Measurements from ENCODE around the gene LAMA5.

DNA sequence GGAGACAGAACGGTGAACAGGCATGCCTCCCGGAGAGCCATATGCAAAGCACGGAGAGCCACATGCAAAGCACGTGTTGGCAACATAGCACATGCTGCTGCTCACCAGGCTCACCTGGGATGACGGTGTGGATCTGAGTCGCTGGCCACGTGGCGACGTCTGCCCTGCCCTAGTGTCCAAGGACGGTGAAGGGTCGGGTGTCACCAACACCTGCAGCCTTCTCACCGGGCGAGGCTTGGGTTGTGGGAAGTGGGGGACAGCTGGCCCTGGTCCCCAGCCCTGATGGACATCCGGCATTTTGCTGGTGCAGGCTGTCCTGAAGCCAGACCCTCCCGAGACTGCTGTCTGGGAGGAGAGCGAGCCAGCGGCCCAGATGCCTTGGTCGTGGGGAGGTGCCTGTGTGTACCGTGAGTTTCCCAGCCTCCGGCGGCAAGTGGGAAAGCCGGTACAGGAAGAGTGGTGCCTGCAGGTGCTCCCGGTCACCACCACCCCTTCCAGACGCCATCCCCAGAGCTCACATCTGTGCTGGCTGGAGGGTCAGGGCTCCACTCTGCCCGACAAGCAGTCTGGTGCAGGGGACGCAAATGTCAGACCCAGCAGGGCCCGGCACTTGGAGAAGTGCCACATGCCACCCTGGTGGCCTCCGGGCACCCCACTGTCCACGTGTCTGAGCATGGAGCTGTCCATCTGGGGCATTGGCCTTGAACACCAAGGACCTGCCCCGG is 70.2 kb downstream of the LAMA5 start:
- TF ChIP-seq, protein P1, sequence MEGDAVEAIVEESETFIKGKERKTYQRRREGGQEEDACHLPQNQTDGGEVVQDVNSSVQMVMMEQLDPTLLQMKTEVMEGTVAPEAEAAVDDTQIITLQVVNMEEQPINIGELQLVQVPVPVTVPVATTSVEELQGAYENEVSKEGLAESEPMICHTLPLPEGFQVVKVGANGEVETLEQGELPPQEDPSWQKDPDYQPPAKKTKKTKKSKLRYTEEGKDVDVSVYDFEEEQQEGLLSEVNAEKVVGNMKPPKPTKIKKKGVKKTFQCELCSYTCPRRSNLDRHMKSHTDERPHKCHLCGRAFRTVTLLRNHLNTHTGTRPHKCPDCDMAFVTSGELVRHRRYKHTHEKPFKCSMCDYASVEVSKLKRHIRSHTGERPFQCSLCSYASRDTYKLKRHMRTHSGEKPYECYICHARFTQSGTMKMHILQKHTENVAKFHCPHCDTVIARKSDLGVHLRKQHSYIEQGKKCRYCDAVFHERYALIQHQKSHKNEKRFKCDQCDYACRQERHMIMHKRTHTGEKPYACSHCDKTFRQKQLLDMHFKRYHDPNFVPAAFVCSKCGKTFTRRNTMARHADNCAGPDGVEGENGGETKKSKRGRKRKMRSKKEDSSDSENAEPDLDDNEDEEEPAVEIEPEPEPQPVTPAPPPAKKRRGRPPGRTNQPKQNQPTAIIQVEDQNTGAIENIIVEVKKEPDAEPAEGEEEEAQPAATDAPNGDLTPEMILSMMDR (IDR thresholded peaks at IDR 0.05) = no peak
- no peak for TF ChIP-seq POLR2A (IDR thresholded peaks at IDR 0.05)

Measured in lower leg skin (tissue), 3 donors.